Dermis lymphatic vessel endothelial cell (primary cell): ENCODE data around the gene ST6GALNAC4. TPM values are rescaled to one million over a fixed set of nuclear protein-coding genes. Genes with fewer than 3 reads are reported as not detected.

Source experiments
- total RNA-seq: library from RNA; depleted of rRNA; stranded (reverse); fragments of >200 nt; gene quantifications from 2 replicates; pipeline ENCODE4 v1.2.1, GENCODE V29; 2014

ST6GALNAC4 gene, protein sequence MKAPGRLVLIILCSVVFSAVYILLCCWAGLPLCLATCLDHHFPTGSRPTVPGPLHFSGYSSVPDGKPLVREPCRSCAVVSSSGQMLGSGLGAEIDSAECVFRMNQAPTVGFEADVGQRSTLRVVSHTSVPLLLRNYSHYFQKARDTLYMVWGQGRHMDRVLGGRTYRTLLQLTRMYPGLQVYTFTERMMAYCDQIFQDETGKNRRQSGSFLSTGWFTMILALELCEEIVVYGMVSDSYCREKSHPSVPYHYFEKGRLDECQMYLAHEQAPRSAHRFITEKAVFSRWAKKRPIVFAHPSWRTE
- total RNA-seq = 25.5 and 29.6 TPM in 2 replicates

DNA sequence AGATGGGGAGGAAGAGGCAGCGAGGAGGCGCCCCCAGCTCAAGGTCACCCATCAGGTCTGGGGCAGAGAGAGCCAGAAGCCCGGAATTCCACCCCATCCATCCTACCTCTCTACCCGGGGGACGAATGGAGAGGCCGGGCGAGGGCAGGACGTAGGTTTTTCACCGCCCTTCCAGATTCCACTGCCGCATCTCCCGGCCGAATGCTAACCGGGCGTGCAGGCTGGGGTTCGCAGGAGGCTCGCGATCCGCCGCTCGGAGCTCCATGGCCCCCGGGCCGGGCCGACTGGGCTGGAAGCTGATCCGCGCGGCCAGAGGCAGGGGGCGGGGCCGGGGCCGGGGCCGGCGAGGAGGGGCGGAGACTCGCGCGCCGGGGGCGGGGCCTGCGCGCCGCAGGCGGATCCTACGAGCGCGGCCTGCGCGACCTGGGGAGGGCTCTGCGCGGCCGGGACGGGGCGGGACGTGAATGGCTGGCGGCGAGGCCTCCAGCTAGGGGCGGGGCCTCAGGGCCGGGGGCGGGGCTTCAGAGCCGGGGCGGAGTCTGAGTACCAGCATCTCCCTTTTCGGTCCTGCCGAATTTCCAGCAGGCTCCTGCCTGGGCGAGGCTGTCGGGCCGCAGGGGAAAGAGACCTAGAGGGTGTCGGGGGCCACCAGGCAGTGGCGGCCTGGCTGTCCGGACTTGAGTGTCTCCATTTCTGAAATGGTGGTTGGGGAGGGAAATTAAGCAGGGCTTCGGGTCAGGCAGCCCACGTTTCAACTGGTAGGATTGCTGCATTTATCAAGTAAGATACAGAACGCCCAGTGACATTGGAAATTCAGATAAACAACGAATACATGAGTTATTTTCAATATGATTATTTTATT lies at the start of gene ST6GALNAC4:
ST6GALNAC4 (minus strand) TSS at position 322 of the 862 bp plus-strand sequence. CDS start 622 bp downstream, outside the sequence.

DNA sequence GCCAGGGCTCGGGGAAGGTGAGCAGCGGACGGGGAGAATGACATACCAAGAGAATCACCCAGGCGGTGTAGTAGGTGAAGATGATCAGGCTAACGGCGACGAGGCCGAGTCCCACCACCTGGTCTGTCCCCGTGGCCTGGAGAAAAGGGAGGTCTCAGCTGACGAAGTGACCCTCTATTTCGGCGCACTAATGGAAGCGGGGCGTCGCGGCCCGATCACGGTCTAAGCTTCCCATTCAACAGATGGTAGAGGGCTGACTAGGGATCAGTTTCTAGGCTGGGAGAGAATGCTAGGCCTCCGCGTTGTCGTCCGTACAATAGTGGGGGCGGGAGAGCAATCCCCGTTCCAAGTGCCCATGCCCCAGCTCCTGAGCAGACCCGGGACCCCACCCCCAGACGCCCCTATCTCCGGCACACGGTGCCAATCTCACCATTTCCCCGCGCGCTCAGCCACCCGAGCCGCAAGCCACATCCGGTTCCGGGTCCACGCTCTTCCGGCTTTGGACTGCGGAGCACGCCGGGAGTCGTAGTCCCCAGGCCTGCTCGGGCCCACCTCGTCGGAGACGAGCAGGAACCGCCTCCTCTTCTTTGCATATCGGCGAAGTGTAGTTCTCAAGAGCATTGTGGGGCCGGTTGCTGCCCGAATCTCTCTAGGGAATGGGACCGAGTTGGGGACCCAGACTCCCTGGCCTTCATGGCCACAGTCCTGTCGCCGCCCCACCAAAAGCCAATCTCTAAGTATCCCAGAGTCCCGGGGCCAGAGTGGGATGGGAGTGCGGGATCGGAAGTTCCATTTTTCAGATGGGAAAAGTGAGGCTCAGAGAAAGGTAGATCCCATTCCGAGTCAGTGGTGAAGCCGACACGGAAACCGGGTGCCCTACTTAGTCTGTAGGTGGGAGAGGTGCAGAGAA lies 20.8 kb upstream of the ST6GALNAC4 start, which contains the start of gene DPM2:
DPM2 (minus strand) TSS at position 467 of the 910 bp plus-strand sequence; CDS start at position 433, 34 bp downstream.

DNA sequence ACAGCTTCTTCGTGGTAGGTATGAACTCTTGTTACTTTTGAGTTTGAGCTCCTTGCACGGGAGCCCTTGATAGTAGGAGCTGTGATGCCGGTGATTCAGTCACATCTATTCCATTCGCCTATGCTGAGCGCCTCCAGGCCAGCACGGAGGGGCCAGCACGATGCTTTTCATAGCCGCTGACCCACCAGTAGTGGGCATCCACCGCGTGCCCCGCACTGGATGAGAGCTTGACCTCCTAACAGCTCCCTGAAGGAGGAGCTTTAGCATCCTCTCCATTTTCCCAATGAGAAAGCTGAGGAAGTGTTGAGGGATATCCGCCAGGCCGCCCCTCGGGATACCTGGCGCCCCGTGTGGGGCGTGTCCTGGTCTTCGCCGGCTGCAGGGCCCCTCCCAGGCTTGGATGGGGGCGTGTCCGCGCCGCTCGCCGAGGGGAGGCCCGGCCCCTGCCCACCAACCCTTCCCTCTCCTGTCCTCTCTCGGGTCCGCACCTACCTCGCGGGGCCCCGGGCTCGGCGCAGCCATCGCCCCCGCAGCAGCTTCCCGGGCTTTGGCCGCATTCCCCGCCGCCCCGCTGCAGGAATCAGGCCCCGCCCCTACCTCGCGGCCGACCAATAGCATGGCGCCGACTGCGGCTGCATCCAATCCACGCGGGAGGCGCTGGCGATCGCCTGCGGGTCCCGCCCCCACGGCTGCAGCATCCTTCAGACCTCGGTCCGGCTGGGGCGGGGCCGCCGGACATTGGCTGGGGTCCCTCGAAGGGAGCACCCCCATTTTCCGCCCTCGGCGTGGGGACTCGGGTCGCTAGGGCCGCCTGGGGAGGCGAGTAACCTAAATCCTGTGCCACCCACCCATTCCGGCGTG lies 13.6 kb upstream of the ST6GALNAC4 start, which contains the start of gene PIP5KL1:
PIP5KL1 (minus strand) TSS at position 547 of the 861 bp plus-strand sequence; CDS start at position 522, 25 bp downstream.

DNA sequence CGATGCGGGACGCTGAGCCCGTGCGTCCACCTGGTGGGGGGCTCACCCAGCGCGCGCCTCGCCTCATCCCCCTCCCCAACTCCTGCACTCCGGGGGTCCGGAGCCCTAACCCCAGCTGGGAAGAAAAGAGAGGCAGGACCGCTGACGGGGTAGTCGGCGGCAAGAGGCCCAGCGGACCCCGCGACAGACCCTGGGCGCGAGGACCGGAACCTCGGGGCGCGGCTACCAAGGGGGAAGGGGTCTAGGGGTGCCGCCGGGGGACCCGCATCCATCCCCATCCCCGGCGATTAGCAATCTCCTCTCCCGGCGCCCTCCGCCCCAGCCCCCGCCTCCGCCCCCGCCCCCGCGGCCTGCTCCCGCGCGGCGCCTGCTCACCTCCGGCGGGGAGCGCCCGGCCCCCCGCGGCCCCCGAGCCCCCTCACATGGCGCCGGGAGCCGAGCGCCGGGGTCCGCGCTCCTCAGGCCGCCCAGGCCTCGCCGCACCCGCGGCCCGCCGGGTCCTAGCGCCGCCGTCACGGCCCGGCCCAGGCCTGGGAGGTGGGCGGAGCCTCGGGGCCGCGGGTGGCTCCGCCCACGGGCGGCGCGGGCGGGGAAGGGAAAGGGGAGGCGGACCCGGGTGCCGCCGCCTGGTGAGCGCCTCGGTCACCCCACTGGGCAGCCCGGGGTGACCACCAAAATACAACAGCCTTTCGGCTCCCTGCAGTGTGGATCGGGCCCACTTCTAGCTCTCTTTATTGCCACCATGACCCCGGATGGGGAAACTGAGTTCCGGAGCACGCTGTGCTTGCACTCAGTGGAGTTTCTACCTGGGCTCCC lies 17.5 kb downstream of the ST6GALNAC4 start, which contains the start of gene ST6GALNAC6:
ST6GALNAC6 (minus strand) TSS at position 476 of the 816 bp plus-strand sequence. CDS start 1,622 bp downstream, outside the sequence.

DNA sequence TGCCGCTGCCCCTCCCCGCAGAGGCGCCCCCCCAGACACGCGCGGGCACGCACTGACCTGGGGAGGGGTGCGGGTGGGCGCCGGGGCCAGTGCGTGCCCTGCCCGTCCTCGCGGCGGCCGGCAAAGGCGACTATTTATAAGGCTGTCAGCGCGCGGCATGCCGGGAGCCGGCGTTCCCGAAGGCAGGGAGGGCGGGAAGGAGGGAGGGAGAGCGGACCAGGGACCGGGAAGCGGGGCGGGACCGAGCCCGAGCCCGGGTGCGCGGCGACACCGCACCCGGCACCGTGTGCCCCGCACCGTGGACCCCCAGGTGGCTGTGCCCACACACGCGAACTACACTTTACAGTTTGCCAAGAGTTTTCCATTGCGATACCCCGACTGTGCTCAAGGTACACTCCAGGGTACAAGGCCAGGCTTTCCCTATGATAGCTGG lies 39.3 kb downstream of the ST6GALNAC4 start, which contains the start of gene AK1:
AK1 (minus strand) TSS at position 110 of the 433 bp plus-strand sequence. CDS start 3,058 bp downstream, outside the sequence.

Other genes with a start within 250 kb of the ST6GALNAC4 start
- 0.09 TPM in 1 of 2 replicates, not detected in the other for gene CFAP157, start 210.1 kb downstream of the ST6GALNAC4 start, total RNA-seq
- 15.6 and 20.7 TPM in 2 replicates for gene PTRH1, start 201.4 kb downstream of the ST6GALNAC4 start, total RNA-seq
- gene TTC16, start 201.0 kb downstream of the ST6GALNAC4 start, total RNA-seq = not detected in 2 replicates
- gene TOR2A, start 181.7 kb downstream of the ST6GALNAC4 start, total RNA-seq = 4.9 and 5.5 TPM in 2 replicates
- gene SH2D3C, start 138.4 kb downstream of the ST6GALNAC4 start, total RNA-seq = 51.5 and 72.8 TPM in 2 replicates
- 81.1 and 86.7 TPM in 2 replicates for gene CDK9, start 131.0 kb downstream of the ST6GALNAC4 start, total RNA-seq
- 43.0 and 50.4 TPM in 2 replicates for gene FPGS, start 114.2 kb downstream of the ST6GALNAC4 start, total RNA-seq
- gene ENG, start 62.4 kb downstream of the ST6GALNAC4 start, total RNA-seq = 24.6 and 29.1 TPM in 2 replicates
- gene AK1, start 39.4 kb downstream of the ST6GALNAC4 start, total RNA-seq = 17.0 and 17.6 TPM in 2 replicates
- gene ST6GALNAC6, start 17.4 kb downstream of the ST6GALNAC4 start, total RNA-seq = 36.9 and 41.7 TPM in 2 replicates
- 0.87 and 1.7 TPM in 2 replicates for gene PIP5KL1, start 13.7 kb upstream of the ST6GALNAC4 start, total RNA-seq
- gene DPM2, start 20.8 kb upstream of the ST6GALNAC4 start, total RNA-seq = 10.7 and 14.7 TPM in 2 replicates
- 28.2 and 62.7 TPM in 2 replicates for gene EEIG1, start 63.9 kb upstream of the ST6GALNAC4 start, total RNA-seq
- 9.5 TPM in 2 replicates for gene NAIF1, start 150.3 kb upstream of the ST6GALNAC4 start, total RNA-seq
- 25.3 and 48.5 TPM in 2 replicates for gene SLC25A25, start 151.2 kb upstream of the ST6GALNAC4 start, total RNA-seq
- gene PTGES2, start 210.7 kb upstream of the ST6GALNAC4 start, total RNA-seq = 50.5 and 60.2 TPM in 2 replicates
- gene LCN2, start 232.4 kb upstream of the ST6GALNAC4 start, total RNA-seq = not detected in 2 replicates
- 32.7 and 35.1 TPM in 2 replicates for gene BBLN, start 243.2 kb upstream of the ST6GALNAC4 start, total RNA-seq